Measurements from ENCODE around the gene GPRASP2.

The GPRASP2 gene

GRCh38 chrX:102745857-102746584, 33.8 kb downstream of the GPRASP2 start:
- peak; percentile 74 for DNase-seq

GRCh38 chrX:102765217-102765616, 53.0 kb downstream of the GPRASP2 start:
- no peak for DNase-seq

- DNase-seq, result no peak
Observed at GRCh38 chrX:102765809-102766208, 53.6 kb downstream of the GPRASP2 start.

- no peak for DNase-seq
Observed at GRCh38 chrX:102767287-102767686, 55.0 kb downstream of the GPRASP2 start.

All from eye (tissue), 1 donor.